Transverse colon (tissue), 4 donors: ENCODE data around the gene MRGPRG. TPM values are rescaled to one million over a fixed set of nuclear protein-coding genes. Genes with fewer than 3 reads are reported as not detected.

ENCODE experiments used
- DNase-seq: peaks from one replicate; pipeline ENCODE4 v3.0.0-alpha.2; 2019
- H3K27ac ChIP-seq, 4 donors: fragments of 200-600 bp; sonication (generic); 2 replicates each; pipeline ENCODE4 v1.5.1; 2016 to 2018; ENCODE audit warnings: inconsistent platforms in 4 of 4
- H3K27me3 ChIP-seq: fragments of 200-600 bp; sonication (generic); 2 replicates; pipeline ENCODE4 v1.5.1; 2017; ENCODE audit warnings: inconsistent platforms
- H3K36me3 ChIP-seq, 4 donors: fragments of 200-600 bp; sonication (generic); 2 replicates each; pipeline ENCODE4 v1.5.1; 2017 to 2019; ENCODE audit warnings: inconsistent platforms in 4 of 4
- H3K4me1 ChIP-seq, 4 donors: fragments of 200-600 bp; sonication (generic); 2 replicates each; pipeline ENCODE4 v1.5.1; 2017 to 2020; ENCODE audit warnings: inconsistent platforms in 4 of 4
- H3K4me3 ChIP-seq, 4 donors: fragments of 200-600 bp; sonication (generic); 1 replicate in 1 of 4; 2 replicates in 3 of 4; pipeline versions ENCODE4 v1.5.1 to v1.6.1; 2017 to 2019; ENCODE audit warnings: inconsistent platforms in 4 of 4
- H3K9me3 ChIP-seq, 2 donors: fragments of 200-600 bp; sonication (generic); 2 replicates each; pipeline ENCODE4 v1.5.1; 2017 to 2019; ENCODE audit warnings: inconsistent platforms in 2 of 2
- EP300 ChIP-seq: sonication (generic); formaldehyde crosslinking; IDR thresholded peaks from one replicate; pipeline ENCODE4 v1.6.1; 2017; ENCODE audit warnings: antibody characterized with exemption, low read depth
- POLR2A ChIP-seq: fragments of 450-650 bp; IDR thresholded peaks from one replicate; pipeline ENCODE4 v1.6.1; 2016; ENCODE audit warnings: antibody characterized with exemption, mild to moderate bottlenecking, moderate library complexity
- POLR2AphosphoS5 ChIP-seq, 3 donors: sonication (generic); formaldehyde crosslinking; IDR thresholded peaks; one replicate each; pipeline ENCODE4 v1.6.1; 2016; ENCODE audit warnings: antibody characterized with exemption in 3 of 3
- WGBS, 2 donors: methylation state at CpG; one replicate each; pipeline ENCODE4 v1.1.5; 2018; ENCODE audit warnings: low coverage in 1 of 2; 5-methylcytosine and 5-hydroxymethylcytosine counted together
- in situ Hi-C, 4 donors: fragments of 200-750 bp; cut with MboI; loops; one replicate each; pipeline versions ENCODE4 v1.15.0 to v1.15.1; 2017; ENCODE audit warnings: low sequenced_read_pairs in 3 of 4, low pct_ligation_motif_present in 1 of 4, low pct_unique_long_range_greater_than_20kb in 1 of 4
- intact Hi-C: fragments of 100-400 bp; cut with DNase I; formaldehyde crosslinking; loops from one replicate; pipeline ENCODE4 v1.15.1; 2023; ENCODE audit warnings: low total_unique reads
- total RNA-seq, 4 donors: library from RNA; depleted of rRNA; stranded (reverse); fragments of >200 nt; gene quantifications; one replicate each; pipeline ENCODE4 v1.1.0, GENCODE V29; 2016
- TF ChIP-seq, protein P1 (sequence below), 5 experiments: fragments of 200-600 bp in 3 of 5; fragments of 450-650 bp in 2 of 5; sonication (generic) in 3 of 5; IDR thresholded peaks; 1 replicate in 2 of 5; 2 replicates in 3 of 5; pipeline ENCODE4 v1.5.1; 2016 to 2017; ENCODE audit warnings: antibody characterized with exemption in 5 of 5, inconsistent platforms in 3 of 5, mild to moderate bottlenecking in 2 of 5, moderate library complexity in 1 of 5

The MRGPRG gene
- total RNA-seq, 4 donors from 2014 or later, result not detected

DNA sequence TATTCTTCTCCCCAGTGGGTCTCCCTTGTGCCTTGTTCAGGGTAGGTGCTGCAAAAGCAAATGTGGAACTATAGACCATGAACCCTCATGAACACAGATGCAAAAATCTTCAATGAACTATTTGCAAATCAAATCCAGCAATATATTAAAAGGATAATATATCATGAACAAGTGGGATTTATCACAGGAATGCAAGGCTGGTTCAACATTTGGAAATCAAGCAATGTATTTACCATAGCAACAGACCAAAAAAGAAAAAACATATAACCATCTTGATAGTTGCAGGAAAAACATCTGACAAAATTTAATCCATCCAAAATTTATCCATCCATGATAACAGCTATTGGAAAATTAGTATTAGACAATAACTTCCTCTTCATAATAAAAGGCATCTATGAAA, 42.1 kb downstream of the MRGPRG start:
- Histone ChIP-seq H3K27ac (no peak overlapping the region), H3K27me3 (no peaks in the 10 kb centered on the region), H3K36me3 (no peaks in the 10 kb centered on the region), H3K9me3 (peaks cover 0 to 3% of the 10 kb centered on the region in 2 donors), H3K4me1 (no peaks in the 10 kb centered on the region), H3K4me3 (no peak overlapping the region)
- intact Hi-C loops, result no loop called here
- TF ChIP-seq POLR2A (no peak), POLR2AphosphoS5 (IDR thresholded peaks at IDR 0.05) (no peak), EP300 (no peak)
- TF ChIP-seq, protein P1, sequence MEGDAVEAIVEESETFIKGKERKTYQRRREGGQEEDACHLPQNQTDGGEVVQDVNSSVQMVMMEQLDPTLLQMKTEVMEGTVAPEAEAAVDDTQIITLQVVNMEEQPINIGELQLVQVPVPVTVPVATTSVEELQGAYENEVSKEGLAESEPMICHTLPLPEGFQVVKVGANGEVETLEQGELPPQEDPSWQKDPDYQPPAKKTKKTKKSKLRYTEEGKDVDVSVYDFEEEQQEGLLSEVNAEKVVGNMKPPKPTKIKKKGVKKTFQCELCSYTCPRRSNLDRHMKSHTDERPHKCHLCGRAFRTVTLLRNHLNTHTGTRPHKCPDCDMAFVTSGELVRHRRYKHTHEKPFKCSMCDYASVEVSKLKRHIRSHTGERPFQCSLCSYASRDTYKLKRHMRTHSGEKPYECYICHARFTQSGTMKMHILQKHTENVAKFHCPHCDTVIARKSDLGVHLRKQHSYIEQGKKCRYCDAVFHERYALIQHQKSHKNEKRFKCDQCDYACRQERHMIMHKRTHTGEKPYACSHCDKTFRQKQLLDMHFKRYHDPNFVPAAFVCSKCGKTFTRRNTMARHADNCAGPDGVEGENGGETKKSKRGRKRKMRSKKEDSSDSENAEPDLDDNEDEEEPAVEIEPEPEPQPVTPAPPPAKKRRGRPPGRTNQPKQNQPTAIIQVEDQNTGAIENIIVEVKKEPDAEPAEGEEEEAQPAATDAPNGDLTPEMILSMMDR (IDR thresholded peaks at IDR 0.05), result no peak
- in situ Hi-C loops, result no loop called here
- no peak for DNase-seq

DNA sequence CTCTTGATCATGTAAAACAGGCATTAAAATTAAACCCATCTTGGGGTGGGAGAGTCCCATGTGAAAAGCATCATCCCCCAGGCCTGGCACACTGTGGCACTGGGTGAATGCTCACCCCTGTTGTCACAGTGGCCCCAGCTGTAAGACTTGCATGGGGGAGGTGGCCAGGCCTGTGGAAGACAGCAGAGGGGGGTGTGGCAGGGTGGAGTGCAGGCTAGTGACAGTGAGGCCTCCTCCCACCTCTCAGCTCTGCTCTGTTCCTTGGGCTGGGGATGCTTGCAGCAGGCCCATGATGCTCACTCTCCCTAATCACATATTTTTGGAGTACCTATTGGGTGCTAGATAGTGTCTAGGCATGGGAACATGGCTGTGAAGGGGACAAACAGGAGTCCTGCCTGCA, 43.4 kb downstream of the MRGPRG start:
- peaks cover 0 to 2% (median under 1%) of the 10 kb centered on the region in 4 donors for H3K4me1 ChIP-seq
- TF ChIP-seq POLR2AphosphoS5 (IDR thresholded peaks at IDR 0.05), result no peak
- TF ChIP-seq, protein P1 (IDR thresholded peaks at IDR 0.05), result no peak
- TF ChIP-seq EP300, result no peak
- TF ChIP-seq POLR2A, result no peak
- H3K9me3 ChIP-seq, result peaks cover 0 to 3% of the 10 kb centered on the region in 2 donors
- intact Hi-C loops, result no loop called here
- in situ Hi-C loops, result no loop called here
- peaks cover 9% of the 10 kb centered on the region for H3K27me3 ChIP-seq
- H3K27ac ChIP-seq, result no peak overlapping the region
- no peaks in the 10 kb centered on the region for H3K36me3 ChIP-seq
- no peak overlapping the region for H3K4me3 ChIP-seq
- DNase-seq, result no peak

DNA sequence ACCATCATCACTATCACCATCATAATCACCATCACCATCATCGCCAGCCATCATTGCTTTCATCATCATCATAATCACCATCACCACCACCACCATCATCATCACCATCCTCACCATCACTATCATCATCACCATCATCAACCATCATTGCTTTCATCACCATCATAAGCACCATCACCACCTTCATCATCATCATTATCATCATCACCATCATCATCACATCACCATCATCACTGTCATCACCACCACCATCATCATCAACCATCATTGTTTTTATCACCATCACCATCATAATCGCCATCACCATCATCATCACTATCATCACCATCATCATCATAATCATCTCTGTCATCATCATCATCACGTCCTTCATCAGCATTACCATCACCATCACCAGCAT, 44.2 kb downstream of the MRGPRG start:
- H3K4me1 ChIP-seq, result peaks cover 0 to 10% (median 6%) of the 10 kb centered on the region in 4 donors
- intact Hi-C loops, result no loop called here
- in situ Hi-C loops, result no loop called here
- TF ChIP-seq, protein P1 (IDR thresholded peaks at IDR 0.05), result no peak
- TF ChIP-seq EP300 (no peak), POLR2A (no peak), POLR2AphosphoS5 (IDR thresholded peaks at IDR 0.05) (no peak)
- H3K36me3 ChIP-seq, result no peaks in the 10 kb centered on the region
- H3K4me3 ChIP-seq, result no peak overlapping the region
- no peak for DNase-seq
- 87 to 90% methylated on average over 3 of the region's 3 CpGs for WGBS, 2 donors
- no peak overlapping the region for H3K27ac ChIP-seq
- H3K9me3 ChIP-seq, result peaks cover 0 to 3% of the 10 kb centered on the region in 2 donors
- peaks cover 15% of the 10 kb centered on the region for H3K27me3 ChIP-seq

DNA sequence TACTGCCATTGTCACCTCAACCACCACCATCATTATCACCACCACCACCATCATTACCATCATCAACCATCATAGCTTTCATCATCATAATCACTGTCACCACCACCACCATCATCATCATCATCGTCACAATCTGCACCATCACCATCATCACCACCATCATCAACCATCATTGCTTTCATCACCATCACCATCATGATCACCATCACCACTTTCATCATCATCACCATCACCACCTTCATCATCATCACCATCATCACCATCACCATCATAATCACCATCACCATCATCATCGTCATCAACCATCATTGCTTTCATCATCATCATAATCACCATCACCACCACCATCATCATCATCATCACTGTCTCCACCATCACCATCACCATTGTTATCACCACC, 44.8 kb downstream of the MRGPRG start:
- TF ChIP-seq POLR2AphosphoS5 (IDR thresholded peaks at IDR 0.05) (no peak), EP300 (no peak), POLR2A (no peak)
- TF ChIP-seq, protein P1 (IDR thresholded peaks at IDR 0.05), result no peak
- no peaks in the 10 kb centered on the region for H3K36me3 ChIP-seq
- WGBS, 2 donors, result 89 to 95% methylated on average over 2 of the region's 2 CpGs
- peaks cover 4 to 14% (median 8%) of the 10 kb centered on the region in 4 donors for H3K4me1 ChIP-seq
- H3K27me3 ChIP-seq, result peaks cover 20% of the 10 kb centered on the region
- no peak for DNase-seq
- H3K27ac ChIP-seq, result no peak overlapping the region
- intact Hi-C loops, result no loop called here
- in situ Hi-C loops, result no loop called here
- H3K9me3 ChIP-seq, result peaks cover 0 to 3% of the 10 kb centered on the region in 2 donors
- H3K4me3 ChIP-seq, result no peak overlapping the region
